PC-9 (cell line): ENCODE measurements around the gene SRGN. TPM values are rescaled to one million over a fixed set of nuclear protein-coding genes. Genes with fewer than 3 reads are reported as not detected.

ENCODE experiments used
- BruUV-seq: library from RNA; stranded (reverse); fragments of 400-500 nt; replicated peaks from 2 replicates; lab custom pipeline; 2021; lab: Mats Ljungman, UMichigan
- CTCF ChIA-PET: fragments of 300-600 bp; sonication (Branson Sonifier 250); formaldehyde crosslinking; loops from one replicate; lab custom pipeline; 2022; ENCODE audit warnings: antibody characterized with exemption; lab: Charles Lee
- POLR2A ChIA-PET: fragments of 300-600 bp; sonication (Branson Sonifier 250); formaldehyde crosslinking; loops from one replicate; lab custom pipeline; 2022; ENCODE audit warnings: antibody characterized with exemption; ENCODE audit not compliant: unreplicated experiment; lab: Charles Lee
- DNase-seq, 2 experiments: peaks; one replicate each; pipeline versions ENCODE4 v3.0.0 to v3.0.0-alpha.2; 2015 to 2022; ENCODE audit warnings: mixed read lengths in 1 of 2
- H2AFZ ChIP-seq: fragments of 200-600 bp; sonication (generic); 2 replicates; pipeline ENCODE4 v1.8.1; 2017; ENCODE audit warnings: antibody characterized with exemption
- H3F3A ChIP-seq: fragments of 200-600 bp; sonication (generic); 2 replicates; pipeline ENCODE4 v1.8.1; 2017; ENCODE audit warnings: antibody characterized with exemption, mild to moderate bottlenecking, low read depth; ENCODE audit not compliant: insufficient read depth
- H3K27ac ChIP-seq: fragments of 200-600 bp; sonication (generic); 2 replicates; pipeline ENCODE4 v1.6.1; 2016; ENCODE audit warnings: mixed run types
- H3K27me3 ChIP-seq: fragments of 200-600 bp; sonication (generic); 2 replicates; pipeline ENCODE4 v1.6.1; 2016; ENCODE audit warnings: low read depth, mixed run types; ENCODE audit not compliant: insufficient read depth
- H3K36me3 ChIP-seq: fragments of 200-600 bp; sonication (generic); 2 replicates; pipeline ENCODE4 v1.6.1; 2016; ENCODE audit warnings: low read depth, mixed run types
- H3K4me1 ChIP-seq: fragments of 200-600 bp; sonication (generic); replicated peaks from 2 replicates; pipeline ENCODE4 v1.6.1; 2016; ENCODE audit warnings: mixed run types; ENCODE audit not compliant: insufficient read depth
- H3K4me2 ChIP-seq: fragments of 200-600 bp; sonication (generic); 2 replicates; pipeline ENCODE4 v1.6.1; 2017; ENCODE audit warnings: mixed run types
- H3K4me3 ChIP-seq: fragments of 200-600 bp; sonication (generic); 2 replicates; pipeline ENCODE4 v1.6.1; 2016; ENCODE audit warnings: mixed run types
- H3K79me2 ChIP-seq: fragments of 200-600 bp; sonication (generic); 2 replicates; pipeline ENCODE4 v1.6.1; 2017; ENCODE audit warnings: low read depth, mixed run types
- H3K9me2 ChIP-seq: fragments of 200-600 bp; sonication (generic); 2 replicates; pipeline ENCODE4 v1.8.1; 2017; ENCODE audit warnings: mild to moderate bottlenecking; ENCODE audit not compliant: insufficient read depth
- H3K9me3 ChIP-seq: fragments of 200-600 bp; sonication (generic); 2 replicates; pipeline ENCODE4 v1.8.1; 2016; ENCODE audit warnings: low read depth; ENCODE audit not compliant: insufficient read depth
- H4K20me1 ChIP-seq: fragments of 200-600 bp; sonication (generic); 2 replicates; pipeline ENCODE4 v1.8.1; 2017; ENCODE audit not compliant: insufficient read depth
- CTCF ChIP-seq: fragments of 200-600 bp; sonication (generic); conservative IDR thresholded peaks from 2 replicates; pipeline ENCODE4 v1.6.1; 2017; ENCODE audit warnings: mixed run types, antibody characterized with exemption, mild to moderate bottlenecking, moderate library complexity
- EZH2 ChIP-seq: fragments of 200-600 bp; sonication (generic); IDR thresholded peaks from 2 replicates; pipeline ENCODE4 v1.8.0; 2017; ENCODE audit warnings: antibody characterized with exemption, low read depth
- intact Hi-C: fragments of 100-400 bp; cut with micrococcal nuclease; formaldehyde crosslinking; loops from one replicate; pipeline ENCODE4 v1.10.0; 2022; ENCODE audit not compliant: unreplicated experiment
- total RNA-seq: library from RNA; stranded (reverse); gene quantifications from 2 replicates; pipeline ENCODE4 v1.2.3, GENCODE V29; 2021

SRGN gene
- total RNA-seq, 1 experiment from 2014 or later, result 58.9 TPM

- no peaks in the 10 kb centered on the region for H3K36me3 ChIP-seq
- H3K4me1 ChIP-seq, result peaks cover 21% of the 10 kb centered on the region
- intact Hi-C loops, result no loop called here
- H3K9me3 ChIP-seq, result no peaks in the 10 kb centered on the region
- no peaks in the 10 kb centered on the region for H3K9me2 ChIP-seq
- no peak overlapping the region for H3K27ac ChIP-seq
- H4K20me1 ChIP-seq, result no peaks in the 10 kb centered on the region
- H3K4me3 ChIP-seq, result no peak overlapping the region
- DNase-seq, result no peak
- H3F3A ChIP-seq, result peaks cover 23% of the 10 kb centered on the region; the same call in 1 of the 2 replicates
- no peaks in the 10 kb centered on the region for H3K79me2 ChIP-seq
- TF ChIP-seq CTCF, result no peak
- TF ChIP-seq EZH2, result no peak
- no TSS peak for BruUV-seq
- H2AFZ ChIP-seq, result no peak overlapping the region
- POLR2A ChIA-PET, result no interaction called here
- no peak overlapping the region for H3K4me2 ChIP-seq
- CTCF ChIA-PET, result no interaction called here
- H3K27me3 ChIP-seq, result no peaks in the 10 kb centered on the region
Observed at GRCh38 chr10:69049566-69049961, 38.3 kb upstream of the SRGN start.

- no peaks in the 10 kb centered on the region for H3K36me3 ChIP-seq
- H2AFZ ChIP-seq, result no peak overlapping the region
- H3K4me2 ChIP-seq, result no peak overlapping the region
- no peak for TF ChIP-seq EZH2
- no peak for TF ChIP-seq CTCF
- no peaks in the 10 kb centered on the region for H4K20me1 ChIP-seq
- CTCF ChIA-PET, result no interaction called here
- H3F3A ChIP-seq, result peaks cover 5% of the 10 kb centered on the region; the same call in 1 of the 2 replicates
- no peak overlapping the region for H3K27ac ChIP-seq
- intact Hi-C loops, result no loop called here
- BruUV-seq, result no TSS peak
- no peak for DNase-seq
- no peaks in the 10 kb centered on the region for H3K79me2 ChIP-seq
- no peak overlapping the region for H3K4me3 ChIP-seq
- no peaks in the 10 kb centered on the region for H3K27me3 ChIP-seq
- POLR2A ChIA-PET, result no interaction called here
- H3K9me3 ChIP-seq, result no peaks in the 10 kb centered on the region
- peaks cover 4% of the 10 kb centered on the region for H3K4me1 ChIP-seq
- H3K9me2 ChIP-seq, result no peaks in the 10 kb centered on the region
Observed at GRCh38 chr10:69051303-69051702, 36.6 kb upstream of the SRGN start.

- DNase-seq, result no peak
- CTCF ChIA-PET, result no interaction called here
- no peak overlapping the region for H2AFZ ChIP-seq
- H3F3A ChIP-seq, result no peaks in the 10 kb centered on the region
- H4K20me1 ChIP-seq, result no peaks in the 10 kb centered on the region
- no peaks in the 10 kb centered on the region for H3K79me2 ChIP-seq
- intact Hi-C loops, result no loop called here
- no peaks in the 10 kb centered on the region for H3K9me3 ChIP-seq
- no peaks in the 10 kb centered on the region for H3K36me3 ChIP-seq
- POLR2A ChIA-PET, result no interaction called here
- TF ChIP-seq EZH2 (no peak), CTCF (no peak)
- no TSS peak for BruUV-seq
- no peak overlapping the region for H3K4me3 ChIP-seq
- H3K4me1 ChIP-seq, result peaks cover under 1% of the 10 kb centered on the region; the same call in 1 of the 2 replicates
- H3K27ac ChIP-seq, result no peak overlapping the region
- no peaks in the 10 kb centered on the region for H3K27me3 ChIP-seq
- H3K4me2 ChIP-seq, result no peak overlapping the region
- H3K9me2 ChIP-seq, result no peaks in the 10 kb centered on the region
Observed at GRCh38 chr10:69051710-69052487, 36.0 kb upstream of the SRGN start.
